HEK293T (cell line): ENCODE measurements around the gene NINJ1.

Experiments
- FOXA1 ChIP-seq: fragments of 450-650 bp; IDR thresholded peaks from 2 replicates; pipeline ENCODE4 v1.6.1; 2016; ENCODE audit warnings: mild to moderate bottlenecking
- NFRKB ChIP-seq: fragments of 450-650 bp; IDR thresholded peaks from 2 replicates; pipeline ENCODE4 v1.6.1; 2016; ENCODE audit warnings: mild to moderate bottlenecking, moderate library complexity
- SP1 ChIP-seq: fragments of 450-650 bp; IDR thresholded peaks from 2 replicates; pipeline ENCODE4 v1.6.1; 2017
- TF ChIP-seq, protein P1 (sequence below): fragments of 450-650 bp; IDR thresholded peaks from 2 replicates; pipeline ENCODE4 v1.6.1; 2016

DNA sequence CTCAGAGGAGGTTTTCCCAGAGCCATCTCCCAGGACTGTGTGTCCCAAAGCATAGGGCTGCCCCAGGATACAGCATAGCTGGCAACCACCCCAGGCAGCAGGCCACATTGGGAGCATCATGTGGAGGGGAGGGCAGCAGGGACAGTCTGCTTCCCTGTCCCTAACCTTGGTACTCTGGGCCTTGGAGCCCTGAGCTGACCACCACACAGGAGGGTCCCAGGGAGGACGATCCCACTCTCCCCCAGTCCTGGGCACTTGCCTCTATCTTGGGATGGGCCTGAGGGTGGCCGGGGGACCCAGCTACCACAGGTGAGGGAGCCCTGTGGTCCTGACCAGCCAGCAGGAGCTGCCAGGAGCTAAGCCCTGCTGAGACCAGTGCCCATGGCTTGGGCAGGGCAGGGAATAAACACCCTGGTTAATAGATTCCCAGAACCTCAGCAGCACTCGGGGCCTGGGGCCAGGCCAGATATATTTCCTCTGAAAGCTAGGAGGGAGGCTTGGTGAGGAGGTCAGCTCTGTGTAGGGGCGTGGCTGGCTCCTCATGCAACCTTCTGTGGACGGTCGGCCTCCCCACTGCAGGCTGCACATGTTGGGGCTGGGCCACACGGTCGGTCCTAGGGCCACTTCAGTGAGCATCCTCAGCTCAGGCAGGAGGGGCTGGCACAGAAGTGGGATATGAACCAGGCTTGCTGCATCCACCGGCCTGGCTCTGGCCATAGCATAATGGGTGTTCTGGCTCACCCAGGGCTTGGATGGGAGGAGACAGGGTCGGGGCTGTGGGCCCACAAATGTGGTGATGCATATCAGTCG is 4.2 kb downstream of the NINJ1 start:
- no peak for TF ChIP-seq SP1
- TF ChIP-seq, protein P1, sequence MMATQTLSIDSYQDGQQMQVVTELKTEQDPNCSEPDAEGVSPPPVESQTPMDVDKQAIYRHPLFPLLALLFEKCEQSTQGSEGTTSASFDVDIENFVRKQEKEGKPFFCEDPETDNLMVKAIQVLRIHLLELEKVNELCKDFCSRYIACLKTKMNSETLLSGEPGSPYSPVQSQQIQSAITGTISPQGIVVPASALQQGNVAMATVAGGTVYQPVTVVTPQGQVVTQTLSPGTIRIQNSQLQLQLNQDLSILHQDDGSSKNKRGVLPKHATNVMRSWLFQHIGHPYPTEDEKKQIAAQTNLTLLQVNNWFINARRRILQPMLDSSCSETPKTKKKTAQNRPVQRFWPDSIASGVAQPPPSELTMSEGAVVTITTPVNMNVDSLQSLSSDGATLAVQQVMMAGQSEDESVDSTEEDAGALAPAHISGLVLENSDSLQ: no peak
- no peak for TF ChIP-seq FOXA1
- no peak for TF ChIP-seq NFRKB
